GM23338 (cell line): ENCODE results near the gene LZIC. TPM values are rescaled to one million over a fixed set of nuclear protein-coding genes. Genes with fewer than 3 reads are reported as not detected.

Source experiments
- ATAC-seq: fragments of 200-7000 bp; cut with Tn5 transposase; 3 replicates; pipeline ENCODE4 v1.9.1; 2020
- DNase-seq: peaks from one replicate; pipeline ENCODE4 v3.0.0-alpha.2; 2015; ENCODE audit warnings: low spot score
- H2AFZ ChIP-seq: fragments of 200-600 bp; sonication (generic); 2 replicates; pipeline ENCODE4 v1.8.0; 2016; ENCODE audit warnings: antibody characterized with exemption, mild to moderate bottlenecking, moderate library complexity
- H3F3A ChIP-seq: fragments of 200-600 bp; sonication (generic); replicated peaks from 2 replicates; pipeline ENCODE4 v1.8.0; 2017; ENCODE audit warnings: antibody characterized with exemption, mixed run types, low read depth
- H3K27ac ChIP-seq: fragments of 200-600 bp; sonication (generic); 2 replicates; pipeline ENCODE4 v1.6.1; 2016; ENCODE audit warnings: low read depth
- H3K27me3 ChIP-seq: fragments of 200-600 bp; sonication (generic); 2 replicates; pipeline ENCODE4 v1.8.0; 2016; ENCODE audit warnings: mild to moderate bottlenecking, mixed run types, moderate library complexity; ENCODE audit not compliant: insufficient read depth
- H3K36me3 ChIP-seq: fragments of 200-600 bp; sonication (generic); 2 replicates; pipeline ENCODE4 v1.8.0; 2016; ENCODE audit warnings: mild to moderate bottlenecking; ENCODE audit not compliant: insufficient read depth
- H3K4me1 ChIP-seq: fragments of 200-600 bp; sonication (generic); 2 replicates; pipeline ENCODE4 v1.8.0; 2016; ENCODE audit warnings: mild to moderate bottlenecking, moderate library complexity; ENCODE audit not compliant: insufficient read depth
- H3K4me2 ChIP-seq: fragments of 200-600 bp; sonication (generic); 2 replicates; pipeline ENCODE4 v1.7.1; 2017; ENCODE audit warnings: mixed run types
- H3K4me3 ChIP-seq: fragments of 200-600 bp; sonication (generic); 2 replicates; pipeline ENCODE4 v1.6.1; 2016; ENCODE audit warnings: mixed run types
- H3K79me2 ChIP-seq: fragments of 200-600 bp; sonication (generic); replicated peaks from 2 replicates; pipeline ENCODE4 v1.8.0; 2017; ENCODE audit warnings: mild to moderate bottlenecking; ENCODE audit not compliant: insufficient read depth
- H3K9me2 ChIP-seq: fragments of 200-600 bp; sonication (generic); 2 replicates; pipeline ENCODE4 v1.8.0; 2017; ENCODE audit not compliant: insufficient read depth
- H4K20me1 ChIP-seq: fragments of 200-600 bp; sonication (generic); replicated peaks from 2 replicates; pipeline ENCODE4 v1.8.0; 2017; ENCODE audit warnings: mild to moderate bottlenecking; ENCODE audit not compliant: insufficient read depth
- H3K27ac Mint-ChIP-seq: 2 replicates; pipeline ENCODE4 v1.8.0; 2020; ENCODE audit warnings: inconsistent platforms, mild to moderate bottlenecking, moderate library complexity, mixed read lengths
- H3K27me3 Mint-ChIP-seq: 3 replicates; pipeline ENCODE4 v1.8.0; 2022; ENCODE audit warnings: low read depth, mild to moderate bottlenecking, moderate library complexity, mixed read lengths, inconsistent platforms; ENCODE audit not compliant: insufficient read depth, poor library complexity
- H3K36me3 Mint-ChIP-seq: 3 replicates; pipeline ENCODE4 v1.8.0; 2021; ENCODE audit warnings: low read depth, mild to moderate bottlenecking, inconsistent platforms, moderate library complexity, mixed read lengths
- H3K4me1 Mint-ChIP-seq: 3 replicates; pipeline ENCODE4 v1.8.0; 2020; ENCODE audit warnings: mild to moderate bottlenecking, inconsistent platforms, mixed read lengths
- H3K4me3 Mint-ChIP-seq: 3 replicates; pipeline ENCODE4 v1.8.0; 2021; ENCODE audit warnings: moderate library complexity, mild to moderate bottlenecking, inconsistent platforms, mixed read lengths
- H3K9me3 Mint-ChIP-seq: 3 replicates; pipeline ENCODE4 v1.8.0; 2020; ENCODE audit warnings: moderate library complexity, mild to moderate bottlenecking, inconsistent platforms, mixed read lengths
- CREB1 ChIP-seq: fragments of 250-450 bp; sonication (Bioruptor Pico); IDR thresholded peaks from 2 replicates; pipeline ENCODE4 v1.5.0; 2020; ENCODE audit warnings: low read depth, mild to moderate bottlenecking, moderate library complexity
- CTCF ChIP-seq, 2 experiments: fragments of 200-600 bp in 1 of 2; sonication (generic) in 1 of 2; conservative IDR thresholded peaks; 2 replicates each; pipeline versions ENCODE4 v1.5.1 to v1.6.1; 2016 to 2017; ENCODE audit warnings: antibody characterized with exemption in 2 of 2, low read depth in 2 of 2, mild to moderate bottlenecking in 2 of 2, moderate library complexity in 1 of 2
- ETS1 ChIP-seq: IDR thresholded peaks from 2 replicates; pipeline ENCODE4 v1.6.1; 2016; ENCODE audit warnings: antibody characterized with exemption
- EZH2 ChIP-seq: fragments of 200-600 bp; sonication (generic); IDR thresholded peaks from one replicate; pipeline ENCODE4 v1.8.0; 2017; ENCODE audit warnings: antibody characterized with exemption, mild to moderate bottlenecking, low read depth; ENCODE audit not compliant: unreplicated experiment
- JUNB ChIP-seq: IDR thresholded peaks from one replicate; pipeline ENCODE4 v1.6.1; 2016; ENCODE audit warnings: antibody characterized with exemption; ENCODE audit not compliant: unreplicated experiment
- POLR2AphosphoS5 ChIP-seq: IDR thresholded peaks from 2 replicates; pipeline ENCODE4 v1.6.1; 2016; ENCODE audit warnings: antibody characterized with exemption, low read depth
- REST ChIP-seq: IDR thresholded peaks from one replicate; pipeline ENCODE4 v1.6.1; 2018; ENCODE audit warnings: antibody characterized with exemption; ENCODE audit not compliant: unreplicated experiment
- long read RNA-seq: library from polyadenylated mRNA; unstranded; transcript quantifications from one replicate; pipeline ENCODE4 v2.0.0, GENCODE V29; 2020; ENCODE audit not compliant: unreplicated experiment
- polyA plus RNA-seq: library from polyadenylated mRNA; unstranded; fragments of >200 nt; fragmentation: Nextera tagmentation; extraction: Ambion mirVana; gene quantifications from 2 replicates; pipeline ENCODE4 v1.2.1, GENCODE V29; 2016
- total RNA-seq: library from RNA; depleted of rRNA; stranded (reverse); fragments of >200 nt; shearing (Covaris generic); gene quantifications from 2 replicates; pipeline ENCODE4 v1.2.3, GENCODE V29; 2014; rRNA removed

LZIC gene
- total RNA-seq: 14.8 and 19.4 TPM in 2 replicates
- 22.3 and 23.5 TPM in 2 replicates for polyA plus RNA-seq
- long read RNA-seq, partial matches to known transcripts: 0 of 9 reads
- long read RNA-seq, other reads (novel, unspliced or antisense): 2 of 9 reads

- Histone ChIP-seq H3K79me2 (0 out of 2 replicates have a peak, but pooled peaks cover 11% of the 10 kb centered on the region), H3K4me1 (no peaks in the 10 kb centered on the region), H3K9me2 (no peaks in the 10 kb centered on the region), H4K20me1 (no peaks in the 10 kb centered on the region; the same call in 1 of the 2 replicates), H3K4me2 (peak within 1 kb of the TSS; percentile 89), H2AFZ (peak within 1 kb of the TSS; percentile 95), H3K27me3 (no peaks in the 10 kb centered on the region), H3K4me3 (peak within 1 kb of the TSS; percentile 75), H3K27ac (peak within 1 kb of the TSS; percentile 94), H3F3A (0 out of 2 replicates have a peak, but pooled peaks cover 5% of the 10 kb centered on the region), H3K36me3 (no peaks in the 10 kb centered on the region)
- Mint-ChIP-seq H3K36me3 (peaks cover 8% of the 10 kb centered on the region; the same call in 2 of the 3 replicates), H3K4me1 (peaks cover 2% of the 10 kb centered on the region; the same call in 2 of the 3 replicates), H3K27ac (peak within 1 kb of the TSS; percentile 99), H3K27me3 (peaks cover 4% of the 10 kb centered on the region), H3K4me3 (peak within 1 kb of the TSS; percentile 93), H3K9me3 (no peaks in the 10 kb centered on the region)
- TF ChIP-seq ETS1 (peak; percentile 85), REST (peak; percentile 3), CTCF (conservative IDR thresholded peaks at IDR 0.05; ENCODE audit: low read depth in 2 of 2) (no peak), CREB1 (peak; percentile 88), JUNB (no peak), EZH2 (no peak), POLR2AphosphoS5 (peak; percentile 90)
- peak; percentile 98 for ATAC-seq
- peak; percentile 98 for DNase-seq
These were observed at the start of gene LZIC, which contains the start of gene NMNAT1 for GRCh38 chr1:9942939-9943788. LZIC (minus strand) TSS chr1:9943391; CDS start chr1:9936619, 6,772 bp downstream. NMNAT1 (plus strand) TSS chr1:9943475; CDS start chr1:9972074, 28,599 bp downstream.
